SK-N-SH treated with all-trans-retinoic acid at 6 μM for 48 hours (cell line): ENCODE measurements around the gene SLC16A12.

ENCODE experiments used
- ATAC-seq: fragments of 200-7000 bp; cut with Tn5 transposase; 3 replicates; pipeline ENCODE4 v1.9.1; 2020; ENCODE audit warnings: mild to moderate bottlenecking, moderate library complexity
- ARNTL ChIP-seq: fragments of 450-650 bp; formaldehyde crosslinking; IDR thresholded peaks from 2 replicates; pipeline ENCODE4 v1.5.0; 2020; ENCODE audit warnings: low read depth, mild to moderate bottlenecking, moderate library complexity, borderline replicate concordance
- BACH2 ChIP-seq: fragments of 250-450 bp; sonication (Bioruptor Pico); IDR thresholded peaks from 2 replicates; pipeline ENCODE4 v1.9.0; 2021; ENCODE audit warnings: mild to moderate bottlenecking, borderline replicate concordance
- CSDC2 ChIP-seq: fragments of 250-450 bp; sonication (Bioruptor Pico); IDR thresholded peaks from 2 replicates; pipeline ENCODE4 v1.5.0; 2020; ENCODE audit warnings: mild to moderate bottlenecking, moderate library complexity
- CSRNP3 ChIP-seq: fragments of 250-450 bp; sonication (Bioruptor Pico); IDR thresholded peaks from 2 replicates; pipeline ENCODE4 v1.5.1; 2021; ENCODE audit warnings: mild to moderate bottlenecking, moderate library complexity
- ESRRG ChIP-seq: fragments of 250-450 bp; sonication (Bioruptor Pico); IDR thresholded peaks from 2 replicates; pipeline ENCODE4 v1.6.1; 2021; ENCODE audit warnings: mild to moderate bottlenecking
- GLIS3 ChIP-seq: fragments of 250-450 bp; sonication (Bioruptor Pico); IDR thresholded peaks from 2 replicates; pipeline ENCODE4 v1.5.0; 2020; ENCODE audit warnings: mild to moderate bottlenecking, moderate library complexity
- ISL1 ChIP-seq: fragments of 250-450 bp; sonication (Bioruptor Pico); IDR thresholded peaks from 2 replicates; pipeline ENCODE4 v2.1.2; 2022; ENCODE audit warnings: mild to moderate bottlenecking, moderate library complexity
- OSR1 ChIP-seq: fragments of 250-450 bp; sonication (Bioruptor Pico); IDR thresholded peaks from 2 replicates; pipeline ENCODE4 v1.8.0; 2022; ENCODE audit warnings: moderate library complexity, mild to moderate bottlenecking, inconsistent platforms
- POU6F1 ChIP-seq: fragments of 250-450 bp; sonication (Bioruptor Pico); IDR thresholded peaks from 2 replicates; pipeline ENCODE4 v1.8.0; 2021; ENCODE audit warnings: low read depth, mild to moderate bottlenecking, moderate library complexity, borderline replicate concordance
- PPARA ChIP-seq: fragments of 250-450 bp; sonication (Bioruptor Pico); IDR thresholded peaks from 2 replicates; pipeline ENCODE4 v1.5.0; 2020; ENCODE audit warnings: mild to moderate bottlenecking, borderline replicate concordance
- RARB ChIP-seq: fragments of 250-450 bp; sonication (Bioruptor Pico); IDR thresholded peaks from 2 replicates; pipeline ENCODE4 v1.8.0; 2021; ENCODE audit warnings: mild to moderate bottlenecking, moderate library complexity
- SNAI2 ChIP-seq: fragments of 250-450 bp; sonication (Bioruptor Pico); IDR thresholded peaks from 2 replicates; pipeline ENCODE4 v1.5.0; 2020; ENCODE audit warnings: mild to moderate bottlenecking, moderate library complexity
- TCF4 ChIP-seq: fragments of 250-450 bp; sonication (Bioruptor Pico); IDR thresholded peaks from 2 replicates; pipeline ENCODE4 v1.8.0; 2021; ENCODE audit warnings: mild to moderate bottlenecking, moderate library complexity, borderline replicate concordance
- TOX ChIP-seq: fragments of 250-450 bp; sonication (Bioruptor Pico); IDR thresholded peaks from 2 replicates; pipeline ENCODE4 v1.8.0; 2021; ENCODE audit warnings: mild to moderate bottlenecking, moderate library complexity, borderline replicate concordance
- TSHZ2 ChIP-seq: fragments of 250-450 bp; sonication (Bioruptor Pico); IDR thresholded peaks from 2 replicates; pipeline ENCODE4 v1.5.0; 2020; ENCODE audit warnings: mild to moderate bottlenecking, moderate library complexity
- ZC3H10 ChIP-seq: fragments of 250-450 bp; sonication (Bioruptor Pico); IDR thresholded peaks from 2 replicates; pipeline ENCODE4 v1.5.1; 2021; ENCODE audit warnings: mild to moderate bottlenecking, moderate library complexity
- ZFP3 ChIP-seq: fragments of 250-450 bp; sonication (Bioruptor Pico); IDR thresholded peaks from 2 replicates; pipeline ENCODE4 v1.5.0; 2020; ENCODE audit warnings: mild to moderate bottlenecking, moderate library complexity
- ZFP30 ChIP-seq: fragments of 450-650 bp; formaldehyde crosslinking; IDR thresholded peaks from 2 replicates; pipeline ENCODE4 v1.5.0; 2022; ENCODE audit warnings: mild to moderate bottlenecking, moderate library complexity
- ZNF565 ChIP-seq: fragments of 450-650 bp; formaldehyde crosslinking; conservative IDR thresholded peaks from 2 replicates; pipeline ENCODE4 v1.5.0; 2020; ENCODE audit warnings: low read depth, mild to moderate bottlenecking, moderate library complexity
- ZNF70 ChIP-seq: fragments of 450-650 bp; formaldehyde crosslinking; IDR thresholded peaks from 2 replicates; pipeline ENCODE4 v1.5.0; 2020; ENCODE audit warnings: mild to moderate bottlenecking, moderate library complexity
- ZNF8 ChIP-seq: fragments of 450-650 bp; formaldehyde crosslinking; IDR thresholded peaks from 2 replicates; pipeline ENCODE4 v1.5.0; 2020; ENCODE audit warnings: mild to moderate bottlenecking, moderate library complexity
- TF ChIP-seq, protein P1 (sequence below): fragments of 250-450 bp; sonication (Bioruptor Pico); IDR thresholded peaks from 2 replicates; pipeline ENCODE4 v1.8.0; 2020; ENCODE audit warnings: mild to moderate bottlenecking, moderate library complexity, borderline replicate concordance

Gene SLC16A12

DNA sequence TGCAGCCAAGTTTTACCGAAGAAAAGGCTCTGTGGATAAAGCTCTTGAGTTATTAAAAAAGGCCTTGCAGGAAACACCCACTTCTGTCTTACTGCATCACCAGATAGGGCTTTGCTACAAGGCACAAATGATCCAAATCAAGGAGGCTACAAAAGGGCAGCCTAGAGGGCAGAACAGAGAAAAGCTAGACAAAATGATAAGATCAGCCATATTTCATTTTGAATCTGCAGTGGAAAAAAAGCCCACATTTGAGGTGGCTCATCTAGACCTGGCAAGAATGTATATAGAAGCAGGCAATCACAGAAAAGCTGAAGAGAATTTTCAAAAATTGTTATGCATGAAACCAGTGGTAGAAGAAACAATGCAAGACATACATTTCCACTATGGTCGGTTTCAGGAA lies 132.4 kb downstream of the SLC16A12 start:
- no peak for ATAC-seq
- TF ChIP-seq CSRNP3 (CRISPR knock-in tag), result no peak
- TF ChIP-seq TOX, result no peak
- no peak for TF ChIP-seq POU6F1 (CRISPR knock-in tag)
- TF ChIP-seq CSDC2 (CRISPR knock-in tag), result no peak
- no peak for TF ChIP-seq ZC3H10 (CRISPR knock-in tag)
- TF ChIP-seq OSR1 (CRISPR knock-in tag), result no peak
- no peak for TF ChIP-seq GLIS3 (CRISPR knock-in tag)
- no peak for TF ChIP-seq RARB (CRISPR knock-in tag)
- TF ChIP-seq ZNF70 (CRISPR knock-in tag), result no peak
- TF ChIP-seq ZFP3, result no peak
- TF ChIP-seq TCF4, result no peak
- TF ChIP-seq TSHZ2 (CRISPR knock-in tag), result no peak
- TF ChIP-seq ARNTL (CRISPR knock-in tag), result no peak
- no peak for TF ChIP-seq ZNF565 (CRISPR knock-in tag)
- TF ChIP-seq ISL1 (CRISPR knock-in tag), result no peak
- TF ChIP-seq ESRRG (CRISPR knock-in tag), result no peak
- TF ChIP-seq, protein P1, sequence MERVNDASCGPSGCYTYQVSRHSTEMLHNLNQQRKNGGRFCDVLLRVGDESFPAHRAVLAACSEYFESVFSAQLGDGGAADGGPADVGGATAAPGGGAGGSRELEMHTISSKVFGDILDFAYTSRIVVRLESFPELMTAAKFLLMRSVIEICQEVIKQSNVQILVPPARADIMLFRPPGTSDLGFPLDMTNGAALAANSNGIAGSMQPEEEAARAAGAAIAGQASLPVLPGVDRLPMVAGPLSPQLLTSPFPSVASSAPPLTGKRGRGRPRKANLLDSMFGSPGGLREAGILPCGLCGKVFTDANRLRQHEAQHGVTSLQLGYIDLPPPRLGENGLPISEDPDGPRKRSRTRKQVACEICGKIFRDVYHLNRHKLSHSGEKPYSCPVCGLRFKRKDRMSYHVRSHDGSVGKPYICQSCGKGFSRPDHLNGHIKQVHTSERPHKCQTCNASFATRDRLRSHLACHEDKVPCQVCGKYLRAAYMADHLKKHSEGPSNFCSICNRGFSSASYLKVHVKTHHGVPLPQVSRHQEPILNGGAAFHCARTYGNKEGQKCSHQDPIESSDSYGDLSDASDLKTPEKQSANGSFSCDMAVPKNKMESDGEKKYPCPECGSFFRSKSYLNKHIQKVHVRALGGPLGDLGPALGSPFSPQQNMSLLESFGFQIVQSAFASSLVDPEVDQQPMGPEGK (CRISPR knock-in tag), result no peak
- no peak for TF ChIP-seq SNAI2 (CRISPR knock-in tag)
- TF ChIP-seq BACH2 (CRISPR knock-in tag), result no peak

DNA sequence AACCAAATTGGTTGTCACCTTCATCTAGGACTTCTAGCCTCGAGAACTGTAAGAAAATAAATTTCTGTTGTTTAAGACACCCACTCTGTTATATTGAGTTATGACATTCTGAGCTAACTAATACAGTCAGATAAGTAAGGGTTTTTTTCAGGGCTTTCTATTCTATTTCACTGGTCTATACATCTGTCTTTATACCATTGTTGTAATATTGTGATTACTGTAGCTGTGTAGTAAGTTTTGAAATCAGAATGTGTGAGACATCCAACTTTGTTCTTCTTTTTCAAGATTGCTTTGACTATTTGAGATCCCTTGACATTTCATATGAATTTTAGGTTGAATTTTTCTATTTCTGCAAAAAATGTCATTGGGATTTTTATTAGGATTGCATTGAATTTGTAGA lies 135.4 kb downstream of the SLC16A12 start:
- ATAC-seq, result no peak
- TF ChIP-seq CSRNP3 (CRISPR knock-in tag), result no peak
- no peak for TF ChIP-seq ZFP30 (CRISPR knock-in tag)
- TF ChIP-seq SNAI2 (CRISPR knock-in tag), result no peak
- TF ChIP-seq ZC3H10 (CRISPR knock-in tag), result no peak
- no peak for TF ChIP-seq ZNF8 (CRISPR knock-in tag)
- TF ChIP-seq POU6F1 (CRISPR knock-in tag), result no peak
- TF ChIP-seq OSR1 (CRISPR knock-in tag), result no peak
- no peak for TF ChIP-seq PPARA (CRISPR knock-in tag)
- no peak for TF ChIP-seq GLIS3 (CRISPR knock-in tag)
